ENCODE data around the gene FANCE.

- no peak for TF ChIP-seq CTCF (IDR thresholded peaks at IDR 0.05; ENCODE audit: poor library complexity)
- no peak for TF ChIP-seq EZH2 (IDR thresholded peaks at IDR 0.05; ENCODE audit: borderline replicate concordance)
- TF ChIP-seq EZH2phosphoT487 (IDR thresholded peaks at IDR 0.05; ENCODE audit: low read depth, severe bottlenecking, unreplicated experiment): no peak
Measured at GRCh38 chr6:35445691-35446090, 6.4 kb upstream of the FANCE start.

Measured in hepatocyte (in vitro differentiated cells).